Putamen (tissue), 1 donor: ENCODE results near the gene SLC4A3.

Experiments used
- DNase-seq: peaks from one replicate; pipeline ENCODE4 v3.0.0-alpha.2; 2016; ENCODE audit warnings: low spot score

SLC4A3 gene

DNA sequence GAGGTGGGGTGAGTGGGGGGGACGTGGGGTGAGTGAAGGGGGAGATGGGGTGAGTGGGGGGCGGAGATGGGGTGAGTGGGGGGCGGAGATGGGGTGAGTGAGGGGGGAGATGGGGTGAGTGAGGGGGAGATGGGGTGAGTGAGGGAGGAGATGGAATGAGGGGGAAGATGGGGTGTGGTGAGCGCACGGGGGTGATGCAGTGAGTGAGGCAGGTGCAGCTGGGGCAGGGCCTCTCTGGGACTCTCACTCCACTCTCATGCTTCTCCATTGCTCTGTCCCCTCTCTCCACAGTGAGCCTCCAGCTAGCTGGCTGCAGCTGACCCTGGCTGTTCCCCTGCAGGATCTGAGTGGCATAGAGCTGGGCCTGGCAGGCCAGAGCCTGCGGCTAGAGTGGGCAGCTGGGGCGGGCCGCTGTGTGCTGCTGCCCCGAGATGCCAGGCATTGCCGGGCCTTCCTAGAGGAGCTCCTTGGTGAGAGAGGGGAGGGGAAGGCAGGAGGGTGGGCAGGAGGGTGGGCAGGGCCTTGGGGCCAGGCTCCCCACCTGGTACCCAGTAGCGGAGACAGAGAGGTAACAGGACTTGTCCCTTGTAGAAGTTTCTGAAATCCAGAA lies 13.9 kb upstream of the SLC4A3 start:
- no peak for DNase-seq

DNA sequence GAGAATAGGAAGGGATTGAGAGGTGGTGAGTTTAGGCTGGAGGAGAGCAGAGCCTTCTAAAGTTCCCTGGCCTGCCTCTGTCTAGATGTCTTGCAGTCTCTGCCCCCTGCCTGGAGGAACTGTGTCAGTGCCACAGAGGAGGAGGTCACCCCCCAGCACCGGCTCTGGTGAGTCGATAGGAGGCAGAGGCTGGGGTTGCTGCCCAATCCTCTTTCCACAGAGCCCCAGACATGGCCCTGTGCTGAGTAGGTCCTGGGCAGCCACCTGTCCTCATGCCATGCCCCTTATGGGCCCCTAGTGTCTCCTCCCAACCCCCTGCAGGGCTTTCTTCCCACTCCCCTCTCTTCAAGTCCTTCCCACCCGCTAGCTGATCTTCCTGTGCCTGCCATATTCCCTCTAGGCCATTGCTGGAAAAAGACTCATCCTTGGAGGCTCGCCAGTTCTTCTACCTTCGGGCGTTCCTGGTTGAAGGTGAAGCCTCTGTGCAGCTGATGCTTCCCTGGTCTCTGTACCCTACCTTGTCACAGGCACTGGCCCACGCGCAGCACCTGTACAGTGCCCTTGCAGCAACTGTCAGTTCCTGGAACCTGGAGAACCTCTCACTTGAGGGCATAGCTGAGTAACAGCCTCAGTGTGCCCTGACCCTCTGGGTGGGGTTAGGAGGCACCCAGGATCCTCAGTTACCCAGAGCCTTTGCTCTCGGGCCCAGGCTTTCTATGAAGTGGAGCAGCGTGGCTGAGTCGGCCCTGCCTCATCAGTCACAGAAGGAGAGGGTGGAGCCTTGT lies 13.2 kb upstream of the SLC4A3 start:
- no peak for DNase-seq

DNA sequence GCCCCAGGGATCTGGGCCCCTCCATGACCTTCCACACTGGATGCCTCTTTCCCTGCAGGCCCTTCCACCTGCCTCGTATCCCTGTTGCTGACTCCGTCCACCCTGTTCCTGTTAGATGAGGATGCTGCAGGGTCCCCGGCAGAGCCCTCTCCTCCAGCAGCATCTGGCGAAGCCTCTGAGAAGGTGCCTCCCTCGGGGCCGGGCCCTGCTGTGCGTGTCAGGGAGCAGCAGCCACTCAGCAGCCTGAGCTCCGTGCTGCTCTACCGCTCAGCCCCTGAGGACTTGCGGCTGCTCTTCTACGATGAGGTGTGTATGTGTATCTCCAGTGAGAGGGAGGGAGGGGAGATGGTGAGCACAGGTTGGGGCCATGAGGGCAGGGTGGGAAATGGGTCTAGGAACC lies 12.4 kb upstream of the SLC4A3 start:
- no peak for DNase-seq

DNA sequence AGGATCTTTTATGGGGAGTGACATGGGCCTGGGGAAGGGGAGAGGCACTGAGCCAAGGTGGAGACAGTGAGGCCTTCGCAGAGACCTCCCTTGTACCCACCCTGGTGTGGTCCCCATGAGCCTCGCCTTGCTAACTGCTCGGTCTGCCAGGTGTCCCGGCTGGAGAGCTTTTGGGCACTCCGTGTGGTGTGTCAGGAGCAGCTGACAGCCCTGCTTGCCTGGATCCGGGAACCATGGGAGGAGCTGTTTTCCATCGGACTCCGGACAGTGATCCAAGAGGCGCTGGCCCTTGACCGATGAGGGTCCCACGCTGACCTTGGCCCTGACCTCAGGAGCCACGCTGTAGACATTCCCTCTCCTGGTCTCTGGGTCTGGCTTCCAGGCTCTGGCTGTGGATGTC lies 11.5 kb upstream of the SLC4A3 start:
- no peak for DNase-seq

DNA sequence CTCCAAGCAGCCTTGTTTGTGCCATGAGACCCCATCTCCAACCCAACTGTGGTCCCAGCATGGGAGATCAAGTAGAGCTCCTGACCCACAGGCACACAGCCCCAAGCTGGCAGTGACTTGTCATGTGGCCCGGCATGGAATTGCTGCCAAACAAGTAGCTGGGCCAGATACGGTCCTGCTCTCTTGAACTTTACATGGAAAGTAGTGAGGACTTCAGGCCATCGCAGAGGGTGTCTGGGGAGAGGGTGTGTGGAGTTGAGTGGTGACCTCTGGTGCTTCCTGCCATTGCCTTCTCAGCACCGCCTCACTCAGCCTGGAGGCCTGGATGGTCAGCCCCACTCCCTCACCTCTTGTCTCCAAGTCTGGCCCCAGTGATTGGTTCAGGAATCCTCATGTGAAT lies 10.9 kb upstream of the SLC4A3 start:
- DNase-seq: no peak

DNA sequence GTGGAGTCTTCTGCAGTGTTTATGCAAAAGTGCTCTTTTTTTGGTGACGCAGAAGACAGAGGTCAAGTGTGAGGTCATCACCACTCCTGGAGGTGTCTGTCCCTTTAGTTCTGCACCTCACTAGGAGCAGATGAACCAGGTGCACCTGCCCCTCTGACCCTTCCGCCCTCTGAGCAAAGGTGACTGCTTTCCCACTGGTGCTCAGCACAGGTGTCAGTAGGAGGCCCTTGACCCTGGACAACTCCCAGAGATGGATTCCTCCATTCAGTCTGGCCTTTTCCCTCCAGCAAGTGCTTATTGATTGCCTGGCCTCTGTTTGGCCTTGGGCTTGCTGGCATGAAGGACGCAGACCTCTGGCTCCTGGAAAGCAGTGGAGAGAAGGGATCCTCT lies 8.7 kb upstream of the SLC4A3 start:
- DNase-seq: no peak

DNA sequence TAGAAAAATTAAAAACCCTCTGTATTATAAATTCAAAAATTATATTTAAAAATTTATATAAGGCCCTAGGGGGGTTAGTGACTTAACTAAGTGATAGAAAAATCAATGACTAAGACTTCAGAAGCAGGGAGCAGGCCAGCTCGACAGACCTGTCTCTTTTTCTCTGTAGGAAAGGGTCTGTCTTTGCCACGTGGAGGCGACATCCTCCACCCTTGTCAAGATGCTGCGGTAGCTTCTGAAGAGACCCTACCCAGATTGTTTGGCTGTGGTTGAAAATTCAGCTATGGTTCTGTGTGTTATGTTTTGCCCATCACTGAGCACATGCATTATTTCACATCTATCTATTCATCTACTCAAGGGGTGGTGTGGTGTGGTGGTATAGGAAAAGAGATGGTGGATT lies 8.2 kb upstream of the SLC4A3 start:
- DNase-seq: no peak

DNA sequence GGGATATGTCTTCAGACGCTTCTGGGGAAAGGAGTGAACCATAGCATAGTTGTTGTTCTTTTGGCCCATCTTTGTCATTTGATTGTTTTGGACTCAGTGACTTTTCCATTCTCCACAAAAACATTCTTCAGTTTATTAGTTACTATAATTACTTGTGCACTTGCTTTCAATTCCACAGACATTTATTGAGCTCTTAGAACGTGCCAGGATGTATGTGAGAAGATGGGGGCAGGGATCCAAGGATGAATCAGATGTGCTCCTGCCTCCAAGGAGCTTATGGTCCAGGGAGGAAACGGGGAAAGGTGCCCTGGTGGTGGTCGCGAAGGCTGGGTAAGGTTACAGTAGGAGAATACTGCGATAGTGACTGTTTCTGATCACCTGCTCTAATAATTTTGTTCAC lies 6.9 kb upstream of the SLC4A3 start:
- no peak for DNase-seq

DNA sequence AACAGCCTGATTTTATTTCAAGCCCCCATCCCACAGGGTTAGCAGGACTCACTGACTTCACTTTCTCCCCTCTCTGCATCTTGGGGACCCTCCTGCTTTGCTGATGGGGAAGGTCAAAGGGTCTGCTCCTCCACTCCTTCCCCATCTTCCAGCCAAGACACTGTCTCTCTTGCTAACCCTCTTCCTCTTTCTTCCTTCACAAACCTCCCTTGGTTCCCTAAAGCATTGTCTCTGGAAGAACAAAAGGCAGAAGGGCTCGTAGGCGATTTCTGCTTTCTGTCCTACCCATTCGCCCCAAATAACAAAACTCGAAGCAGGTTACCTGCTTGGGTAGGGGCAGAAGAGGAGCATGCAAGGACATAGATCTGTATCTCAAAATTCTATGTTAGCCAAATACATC lies 5.5 kb upstream of the SLC4A3 start:
- DNase-seq: no peak

DNA sequence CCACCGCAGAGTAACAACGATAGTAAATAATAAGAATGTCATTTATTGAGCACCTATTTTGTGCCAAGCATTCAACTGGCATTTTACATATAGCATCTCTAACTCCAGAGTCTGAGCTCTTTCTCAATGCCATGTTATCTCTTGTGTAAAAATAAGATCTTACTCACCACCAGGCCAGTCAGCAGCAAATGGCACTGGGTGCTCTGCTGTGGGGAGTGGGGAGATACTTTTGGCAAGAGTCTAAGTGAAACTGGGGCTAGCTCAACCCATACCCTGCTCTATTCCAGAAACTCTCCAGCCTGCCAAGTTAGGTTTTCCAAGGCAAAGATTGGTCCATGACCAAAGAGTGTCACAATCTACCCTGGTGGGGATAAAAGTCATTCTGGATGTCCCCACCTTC lies 5.0 kb upstream of the SLC4A3 start:
- no peak for DNase-seq

DNA sequence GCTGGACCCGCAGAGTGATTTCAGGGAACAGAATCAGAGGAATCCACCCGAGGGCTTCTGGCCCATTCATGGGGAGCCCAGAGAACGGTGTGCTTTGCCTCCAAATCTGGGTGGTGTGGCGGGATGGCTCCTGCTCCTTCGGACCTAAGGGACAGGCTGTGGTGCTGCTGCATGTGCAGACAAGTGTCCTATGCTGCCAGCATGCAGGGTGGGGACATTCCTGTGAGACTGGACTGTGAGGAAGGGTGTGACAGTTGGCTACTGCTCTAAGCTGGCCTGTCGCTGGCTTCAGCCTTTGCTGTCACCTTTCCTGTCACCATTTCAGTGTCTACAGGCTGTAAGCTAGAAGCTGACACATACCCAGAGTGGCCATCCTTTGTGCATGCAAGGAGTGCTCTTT lies 2.9 kb upstream of the SLC4A3 start:
- DNase-seq: no peak

DNA sequence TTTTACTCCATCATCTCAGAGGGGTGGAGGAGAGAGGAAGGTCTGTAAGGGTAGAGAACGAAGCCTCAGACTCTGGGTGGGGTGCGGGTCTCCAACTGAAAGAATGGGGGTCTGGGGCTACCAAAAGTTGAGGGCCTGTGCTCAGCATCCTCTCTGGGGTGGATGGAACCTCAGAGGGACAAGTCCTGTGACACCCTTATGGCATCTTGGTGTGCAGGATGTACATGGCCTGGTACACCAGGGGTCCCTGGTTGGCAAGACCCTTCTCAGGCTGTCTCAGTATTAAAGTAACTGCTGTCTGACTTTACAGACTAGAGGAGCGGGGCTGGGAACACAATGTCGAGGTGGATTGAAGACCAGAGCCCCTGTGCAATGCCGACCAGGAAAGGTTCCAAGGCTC lies 2.3 kb upstream of the SLC4A3 start:
- DNase-seq: no peak

DNA sequence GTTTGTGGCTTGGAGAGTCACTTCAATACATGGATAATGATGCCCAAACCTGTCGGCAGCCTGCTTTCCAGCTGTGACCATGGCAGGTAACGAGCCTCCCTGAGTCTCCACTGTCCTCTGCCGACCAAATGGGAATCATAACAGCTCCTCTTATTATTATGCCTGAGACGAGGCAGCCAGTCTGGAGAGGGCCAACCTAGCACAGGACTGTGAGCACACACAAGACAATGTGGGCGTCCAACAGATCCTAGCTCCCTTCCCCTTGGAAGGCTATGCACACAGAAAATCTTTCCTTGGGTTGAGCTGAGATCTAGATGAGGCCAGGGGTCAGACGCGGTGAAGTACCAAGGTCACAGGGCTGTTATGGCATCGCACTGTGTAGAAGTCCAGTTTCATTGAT lies 890 bp upstream of the SLC4A3 start:
- no peak for DNase-seq

DNA sequence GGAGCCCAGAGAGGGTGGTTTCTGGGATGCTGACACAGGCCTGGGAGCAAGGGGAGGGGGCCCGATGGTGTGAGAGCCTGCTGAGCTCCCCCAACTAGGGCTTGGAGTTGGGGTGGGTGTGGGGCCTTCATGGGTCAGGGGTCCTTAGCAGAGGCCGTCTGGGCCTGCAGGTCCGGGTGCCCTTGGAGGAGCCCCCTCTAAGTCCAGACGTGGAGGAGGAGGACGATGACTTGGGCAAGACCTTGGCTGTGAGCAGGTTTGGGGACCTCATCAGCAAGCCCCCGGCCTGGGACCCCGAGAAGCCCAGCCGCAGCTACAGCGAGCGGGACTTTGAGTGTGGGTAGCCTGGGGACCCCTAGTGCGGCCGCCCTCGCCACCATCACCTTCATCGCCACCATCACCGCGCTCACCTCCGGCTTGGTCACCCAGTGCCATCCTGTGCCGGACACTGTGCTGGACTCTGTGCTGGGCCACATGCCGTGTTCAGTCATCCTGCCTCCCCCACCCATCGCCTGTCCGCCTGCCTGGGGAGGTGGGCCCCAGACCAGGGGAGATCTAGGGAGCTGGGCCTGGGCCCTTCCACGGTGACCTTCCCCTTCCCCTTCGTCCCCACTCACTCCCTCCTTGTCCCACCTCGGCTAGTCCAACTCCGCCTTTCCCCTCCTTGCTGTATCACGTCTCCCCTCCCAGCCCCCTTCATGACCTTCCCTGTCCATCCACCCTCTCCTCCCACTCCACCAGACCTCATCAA lies 980 bp downstream of the SLC4A3 start:
- DNase-seq: no peak

DNA sequence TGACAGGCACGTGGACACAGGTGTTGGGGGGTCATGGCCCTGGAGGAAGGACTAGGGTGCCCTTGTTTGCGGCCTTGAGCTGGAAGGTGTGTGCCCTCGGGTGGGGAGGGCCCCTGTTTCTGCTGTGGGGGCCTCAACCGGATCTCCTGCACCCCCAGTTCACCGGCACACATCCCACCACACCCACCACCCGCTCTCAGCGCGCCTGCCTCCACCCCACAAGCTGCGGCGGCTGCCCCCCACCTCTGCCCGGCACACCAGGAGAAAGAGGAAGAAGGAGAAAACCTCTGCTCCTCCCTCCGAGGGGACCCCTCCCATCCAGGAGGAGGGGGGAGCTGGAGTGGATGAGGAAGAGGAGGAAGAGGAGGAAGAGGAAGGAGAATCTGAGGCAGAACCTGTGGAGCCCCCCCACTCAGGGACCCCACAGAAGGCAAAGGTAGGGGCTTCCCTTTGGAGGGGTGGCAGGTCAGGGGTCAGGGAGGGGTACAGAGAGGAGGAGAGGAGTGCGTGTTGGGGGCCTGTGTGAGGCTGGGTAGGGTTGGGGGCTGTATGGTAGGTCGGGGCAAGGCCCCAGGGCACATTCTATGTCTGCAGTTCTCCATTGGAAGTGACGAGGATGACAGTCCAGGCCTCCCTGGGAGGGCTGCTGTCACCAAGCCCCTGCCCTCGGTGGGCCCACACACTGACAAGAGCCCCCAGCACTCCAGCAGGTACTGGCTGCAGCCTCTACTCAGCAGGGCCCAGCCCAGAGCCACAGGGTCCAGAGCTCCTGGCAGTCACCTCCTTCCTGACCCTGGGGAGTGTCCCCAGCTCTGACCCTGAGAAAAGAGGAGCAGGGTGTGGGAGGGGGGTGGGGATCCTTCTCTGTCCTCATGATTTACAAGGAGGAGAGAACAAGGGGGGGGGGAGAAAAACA lies 1.8 kb downstream of the SLC4A3 start:
- no peak for DNase-seq

DNA sequence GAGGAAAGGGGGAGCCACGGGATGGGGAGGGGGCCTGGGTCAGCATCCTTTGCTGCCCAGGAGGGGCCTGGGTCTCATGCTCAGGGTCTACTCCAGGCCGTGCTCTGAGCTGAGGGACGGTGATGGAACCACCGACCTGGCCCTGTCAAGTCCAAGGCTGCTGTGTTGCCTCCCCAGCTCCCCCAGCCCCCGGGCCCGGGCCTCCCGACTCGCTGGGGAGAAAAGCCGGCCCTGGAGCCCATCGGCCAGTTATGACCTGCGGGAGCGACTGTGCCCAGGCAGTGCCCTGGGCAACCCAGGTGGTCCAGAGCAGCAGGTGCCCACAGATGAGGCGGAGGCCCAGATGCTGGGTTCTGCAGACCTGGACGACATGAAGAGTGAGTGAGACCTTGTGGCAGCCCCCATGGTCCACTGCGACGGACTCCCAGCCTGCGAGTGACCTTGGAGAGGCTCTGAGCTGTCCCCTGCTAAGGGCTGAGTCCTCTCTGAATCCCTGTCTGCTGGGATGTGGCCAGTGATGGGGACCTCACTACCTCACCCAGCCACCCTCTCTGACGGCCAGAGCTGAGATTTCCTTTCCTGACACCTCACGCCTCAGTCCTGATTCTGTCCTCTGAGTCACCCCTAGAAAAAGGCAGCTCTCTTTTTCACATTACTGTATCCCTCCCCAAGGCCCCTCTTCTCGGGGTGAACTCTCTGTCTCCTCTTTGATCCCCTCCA lies 2.7 kb downstream of the SLC4A3 start:
- no peak for DNase-seq

DNA sequence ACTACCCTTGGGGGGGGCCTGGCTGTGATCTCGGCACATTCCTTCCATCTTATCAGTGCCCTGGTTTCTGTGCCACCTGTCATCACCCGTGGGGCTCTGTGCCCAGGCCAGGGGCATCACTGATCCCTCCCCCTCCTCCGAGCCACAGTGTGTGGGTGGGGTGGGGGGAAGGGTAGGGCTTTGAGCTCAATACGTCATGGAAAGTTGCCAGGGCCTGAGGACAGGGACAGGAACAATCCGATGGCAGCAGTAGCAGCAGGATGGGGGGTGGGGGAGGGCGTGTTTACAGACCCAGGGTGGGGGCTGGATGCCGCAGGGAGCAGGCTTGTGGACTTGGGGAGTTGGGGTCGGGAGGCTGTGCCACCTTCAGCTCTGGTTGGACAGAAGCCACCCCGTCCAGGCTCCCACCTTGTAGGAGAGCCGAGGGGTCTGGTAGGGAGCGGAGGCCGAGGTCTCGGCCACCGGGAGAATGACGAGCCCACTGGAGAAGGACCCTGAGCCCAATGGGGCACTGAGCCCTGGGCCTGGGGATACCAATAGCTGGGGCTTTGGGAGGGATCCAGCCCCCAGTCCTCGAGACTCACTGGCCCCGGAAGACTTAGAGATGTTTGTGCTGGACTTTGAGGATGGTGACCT lies 3.5 kb downstream of the SLC4A3 start:
- no peak for DNase-seq

DNA sequence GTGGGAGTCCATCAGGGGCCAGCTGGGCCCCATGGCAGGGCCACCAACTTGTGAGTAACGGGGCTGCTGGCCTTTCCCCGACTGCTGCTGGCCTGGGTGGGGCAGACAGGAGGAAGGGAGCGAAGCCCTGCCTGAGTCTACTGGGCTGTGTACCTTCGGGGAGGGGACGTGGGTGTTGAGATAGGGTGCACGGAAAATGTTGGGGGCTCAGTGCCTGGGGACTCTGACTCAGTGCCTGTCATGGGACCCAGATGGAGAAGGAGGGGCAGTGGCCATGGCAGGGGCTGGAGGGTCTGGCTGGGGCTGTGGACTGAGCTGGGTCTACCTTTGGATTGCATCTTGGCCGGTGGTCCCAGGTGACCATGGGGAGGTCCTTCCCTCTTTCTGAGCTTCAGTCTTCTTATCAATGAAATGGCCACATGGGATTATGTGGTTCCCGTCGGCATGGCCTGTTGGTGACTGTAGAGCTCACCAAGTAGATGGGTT lies 4.0 kb downstream of the SLC4A3 start:
- DNase-seq: no peak

DNA sequence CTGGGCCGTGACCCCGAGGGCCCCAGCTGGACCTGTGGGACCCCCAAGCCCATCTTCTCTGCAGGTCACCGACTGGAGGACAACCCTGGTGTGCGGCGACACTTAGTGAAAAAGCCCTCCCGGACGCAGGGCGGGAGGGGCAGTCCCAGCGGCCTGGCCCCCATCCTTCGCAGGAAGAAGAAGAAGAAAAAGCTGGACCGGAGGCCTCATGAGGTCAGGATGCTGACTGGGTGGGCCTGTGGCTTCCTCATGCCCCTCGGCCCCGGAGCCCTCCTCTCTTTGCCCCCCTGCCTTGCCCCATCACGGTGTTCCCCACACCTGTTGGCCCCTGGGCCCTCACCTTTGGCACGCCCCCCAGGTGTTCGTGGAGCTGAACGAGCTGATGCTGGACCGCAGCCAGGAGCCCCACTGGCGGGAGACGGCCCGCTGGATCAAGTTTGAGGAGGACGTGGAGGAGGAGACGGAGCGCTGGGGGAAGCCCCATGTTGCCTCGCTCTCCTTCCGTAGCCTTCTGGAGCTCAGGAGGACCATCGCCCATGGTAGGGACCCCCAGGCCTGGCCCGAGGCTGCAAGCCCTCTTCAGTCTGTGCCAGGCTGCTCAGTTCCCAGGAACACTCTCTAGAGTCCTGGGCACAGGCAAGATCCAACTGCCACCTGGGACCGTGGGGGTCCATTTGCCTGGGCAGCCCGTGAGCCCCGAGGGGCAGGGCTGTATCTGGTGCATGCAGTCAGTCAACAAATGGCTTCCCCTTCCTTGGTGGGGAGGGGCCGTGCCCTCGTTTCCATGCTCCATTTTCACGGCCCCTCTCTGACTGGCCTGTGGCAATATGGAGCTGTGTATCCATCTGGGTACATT lies 4.7 kb downstream of the SLC4A3 start:
- no peak for DNase-seq

DNA sequence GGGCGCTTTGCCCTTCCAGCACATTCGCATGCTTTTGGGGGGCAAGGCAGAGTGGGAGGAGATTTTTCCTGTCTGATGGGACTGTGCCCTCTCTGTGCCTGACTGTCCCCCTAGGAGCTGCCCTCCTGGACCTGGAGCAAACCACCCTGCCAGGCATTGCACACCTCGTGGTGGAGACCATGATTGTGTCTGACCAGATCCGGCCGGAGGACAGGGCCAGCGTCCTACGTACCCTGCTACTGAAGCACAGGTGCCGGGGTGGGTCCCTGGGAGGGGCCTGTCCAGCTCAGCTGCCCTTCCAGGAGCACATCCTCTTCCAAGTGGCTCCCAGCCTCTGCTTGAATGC lies 5.3 kb downstream of the SLC4A3 start:
- DNase-seq: no peak
